IPS-NIHi7 (cell line): ENCODE data around the gene FAM111A.

Source experiments
- DNase-seq: peaks from one replicate; pipeline ENCODE4 v3.0.0; 2012; ENCODE audit warnings: mixed read lengths; ENCODE audit errors: extremely low spot score

The FAM111A gene

DNA sequence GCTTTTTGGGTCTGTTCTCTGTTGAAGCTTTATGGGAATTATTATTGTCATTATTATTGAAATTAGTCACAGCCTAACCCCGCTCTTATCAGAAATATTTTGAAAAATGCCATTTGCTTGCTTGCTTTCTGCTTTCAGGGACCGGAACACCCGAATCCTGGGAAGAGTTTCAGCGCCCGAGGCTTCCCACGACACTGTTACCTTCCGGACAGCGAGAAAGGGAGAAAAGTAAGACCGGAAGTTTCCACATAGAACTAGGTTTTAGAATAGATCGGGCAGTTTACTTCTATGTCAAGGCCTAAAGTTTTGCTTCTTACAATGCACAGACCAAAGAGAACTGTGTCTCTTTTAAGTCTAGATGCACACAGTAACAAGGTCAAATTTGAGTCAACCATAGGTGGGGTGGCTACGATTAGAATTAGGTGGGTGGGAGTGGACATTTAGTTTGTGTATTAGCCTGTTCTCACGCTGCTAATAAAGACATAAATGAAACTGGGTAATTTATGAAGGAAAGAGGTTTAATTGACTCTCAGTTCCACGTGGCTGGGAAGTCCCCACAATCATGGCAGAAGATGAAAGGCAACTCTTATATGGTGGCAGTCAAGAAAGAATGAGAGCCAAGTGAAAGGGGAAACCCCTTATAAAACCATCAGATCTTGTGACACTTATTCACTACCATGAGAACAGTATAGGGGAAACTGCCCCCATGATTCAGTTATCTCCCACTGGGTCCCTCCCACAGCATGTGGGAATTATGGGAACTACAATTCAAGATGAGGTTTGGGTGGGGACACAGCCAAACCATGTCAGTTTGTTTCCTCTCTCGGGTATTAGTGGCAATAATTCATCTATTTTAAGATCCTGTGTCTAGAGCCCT is 57.1 kb downstream of the FAM111A start:
- no peak for DNase-seq

DNA sequence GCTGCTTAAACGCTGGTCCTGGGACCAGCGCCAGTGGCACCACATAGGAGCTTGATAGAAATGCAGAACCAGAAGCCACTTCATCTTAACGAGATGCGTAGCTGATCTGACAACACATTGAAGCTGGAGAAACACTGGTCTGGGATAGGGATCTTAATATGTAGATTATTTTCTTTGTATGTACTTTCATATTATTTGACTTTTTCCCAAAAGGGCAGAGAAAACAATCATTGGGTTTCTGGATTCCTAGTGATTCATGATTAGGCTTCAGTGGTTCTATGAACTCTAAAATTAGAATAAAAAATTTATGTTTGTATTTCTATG is 57.7 kb downstream of the FAM111A start:
- DNase-seq: no peak

DNA sequence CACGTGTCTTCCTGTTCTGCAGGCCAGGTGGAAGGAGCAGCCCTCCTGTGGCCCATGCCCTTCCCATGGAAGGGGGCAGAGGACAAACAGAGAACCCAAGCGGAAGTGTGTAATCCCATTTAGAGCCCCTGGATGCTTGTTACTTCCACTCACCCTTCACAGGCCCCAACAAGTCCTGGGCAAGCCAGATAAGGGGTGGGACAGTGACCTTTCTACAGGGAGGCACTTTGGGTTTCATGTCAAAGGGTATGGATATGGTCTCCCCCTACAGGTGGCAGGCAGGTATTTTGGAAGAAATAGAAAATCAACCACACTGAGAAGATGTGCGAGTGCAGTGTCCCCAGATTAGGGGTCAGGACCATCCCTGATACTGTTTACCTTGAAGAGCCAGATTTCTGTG is 58.7 kb downstream of the FAM111A start:
- DNase-seq: peak; percentile 62
